ENCODE data around the gene TMEM51.

- TF ChIP-seq CTCF (IDR thresholded peaks at IDR 0.05 in 8 of 11, conservative IDR thresholded peaks at IDR 0.05 in 3 of 11) (no peak), POLR2AphosphoS5 (IDR thresholded peaks at IDR 0.05) (no peak), POLR2A (IDR thresholded peaks at IDR 0.05) (no peak)
Observed at GRCh38 chr1:15212954-15213291, 59.4 kb downstream of the TMEM51 start.

Measured in spleen (tissue), 7 donors.